Measurements from ENCODE around the gene UQCRHL. TPM values are rescaled to one million over a fixed set of nuclear protein-coding genes. Genes with fewer than 3 reads are reported as not detected.
"Not testable (repeated sequence)": the region's sequence is repeated elsewhere in the genome, so short reads cannot be mapped to it uniquely, and the experiment has no call there.

UQCRHL gene
- 5.2 TPM for polyA plus RNA-seq (2013, experiment 1 of 2)
- polyA plus RNA-seq (2013, experiment 2 of 2), result 7.3 TPM

- 96% methylated on average over 11 of the region's 11 CpGs for WGBS
- not testable (repeated sequence) for H3K4me3 ChIP-seq (ENCODE audit: low read length); H3K9me3 ChIP-seq (ENCODE audit: insufficient read depth, low read depth, low read length); H3K36me3 ChIP-seq (ENCODE audit: insufficient read depth, low read length); H3K27me3 ChIP-seq (ENCODE audit: insufficient read depth, low read length); H3K27ac ChIP-seq (ENCODE audit: low read depth, low read length); H3K4me1 ChIP-seq (ENCODE audit: insufficient read depth, low read length); H3K9ac ChIP-seq (ENCODE audit: low read depth, low read length)
Measured at GRCh38 chr1:15807549-15807948, at the start of gene UQCRHL. UQCRHL (minus strand) TSS chr1:15807649; CDS start chr1:15807649, 0 bp downstream.

DNA sequence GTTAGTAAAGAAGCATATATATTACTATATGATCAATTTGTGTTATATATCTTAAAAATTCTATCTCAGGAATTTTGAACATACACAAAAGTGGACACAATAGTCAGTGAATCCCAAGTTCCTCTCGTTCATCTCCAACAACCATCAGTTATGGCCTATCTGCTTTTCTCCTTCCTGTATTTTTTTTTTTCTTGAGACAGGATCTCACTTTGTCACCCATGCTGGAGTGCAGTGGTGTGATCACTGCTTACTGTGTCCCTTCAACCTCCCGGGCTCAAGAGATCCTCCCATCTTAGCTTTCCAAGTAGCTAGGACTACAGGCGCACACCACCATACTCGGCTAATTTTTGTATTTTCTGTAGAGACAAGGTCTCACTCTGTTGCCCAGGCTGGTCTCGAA lies 49.4 kb upstream of the UQCRHL start:
- Histone ChIP-seq H3K4me3 (ENCODE audit: low read length) (no peak overlapping the region), H3K9me3 (ENCODE audit: insufficient read depth, low read depth, low read length) (no peaks in the 10 kb centered on the region), H3K4me1 (ENCODE audit: insufficient read depth, low read length) (peaks cover 5% of the 10 kb centered on the region), H3K27ac (ENCODE audit: low read depth, low read length) (no peak overlapping the region), H3K36me3 (ENCODE audit: insufficient read depth, low read length) (0 out of 2 replicates have a peak, but pooled peaks cover 3% of the 10 kb centered on the region), H3K9ac (ENCODE audit: low read depth, low read length) (no peak overlapping the region), H3K27me3 (ENCODE audit: insufficient read depth, low read length) (no peaks in the 10 kb centered on the region)
- WGBS, result 96% methylated on average over 5 of the region's 5 CpGs

- H3K9me3 ChIP-seq (ENCODE audit: insufficient read depth, low read depth, low read length), result no peaks in the 10 kb centered on the region
- H3K27ac ChIP-seq (ENCODE audit: low read depth, low read length), result no peak overlapping the region
- WGBS, result 96% methylated on average over 3 of the region's 3 CpGs
- H3K27me3 ChIP-seq (ENCODE audit: insufficient read depth, low read length), result no peaks in the 10 kb centered on the region
- no peak overlapping the region for H3K4me3 ChIP-seq (ENCODE audit: low read length)
- peaks cover 21% of the 10 kb centered on the region for H3K4me1 ChIP-seq (ENCODE audit: insufficient read depth, low read length)
- no peak overlapping the region for H3K9ac ChIP-seq (ENCODE audit: low read depth, low read length)
- H3K36me3 ChIP-seq (ENCODE audit: insufficient read depth, low read length), result 0 out of 2 replicates have a peak, but pooled peaks cover 3% of the 10 kb centered on the region
Measured at GRCh38 chr1:15852828-15853302, 45.4 kb upstream of the UQCRHL start.

DNA sequence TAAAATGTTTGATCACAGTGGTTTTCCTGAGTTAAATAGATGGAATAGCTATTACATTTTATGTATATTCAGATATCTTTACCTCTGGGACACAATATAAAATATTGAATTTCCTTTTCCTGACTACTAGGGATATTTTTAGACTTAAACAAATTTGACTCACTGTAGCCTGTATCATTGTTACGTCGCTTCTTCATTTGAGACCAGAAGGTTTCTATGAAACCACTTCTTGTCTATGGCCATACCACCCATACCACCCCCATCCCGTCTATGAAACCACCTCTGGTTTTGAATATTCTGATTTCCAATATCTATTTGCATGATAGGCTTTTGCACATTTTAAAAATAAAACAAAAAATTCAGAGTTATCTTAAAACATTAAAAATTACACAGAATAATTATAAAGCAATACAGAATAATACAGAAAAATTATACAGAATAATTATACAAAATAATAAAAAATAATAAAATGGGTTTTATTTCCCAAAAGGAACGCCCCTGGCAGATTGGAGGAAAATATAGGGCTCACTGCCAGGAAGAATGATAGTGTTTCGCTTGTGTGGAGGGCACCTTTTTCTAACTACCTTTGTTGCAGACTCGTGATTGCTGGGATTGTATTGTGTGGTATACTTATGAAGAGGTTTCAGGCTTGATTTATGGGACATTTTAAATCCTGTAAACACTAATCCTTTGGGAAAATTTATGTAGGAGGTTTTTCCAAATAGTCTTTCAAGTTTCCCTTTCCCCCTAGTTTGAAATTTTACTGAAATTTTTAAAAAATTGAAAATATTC lies 44.8 kb upstream of the UQCRHL start:
- Histone ChIP-seq H3K27ac (ENCODE audit: low read depth, low read length) (no peak overlapping the region), H3K4me3 (ENCODE audit: low read length) (no peak overlapping the region), H3K4me1 (ENCODE audit: insufficient read depth, low read length) (peaks cover 21% of the 10 kb centered on the region), H3K36me3 (ENCODE audit: insufficient read depth, low read length) (0 out of 2 replicates have a peak, but pooled peaks cover 3% of the 10 kb centered on the region), H3K9me3 (ENCODE audit: insufficient read depth, low read depth, low read length) (no peaks in the 10 kb centered on the region), H3K9ac (ENCODE audit: low read depth, low read length) (no peak overlapping the region), H3K27me3 (ENCODE audit: insufficient read depth, low read length) (no peaks in the 10 kb centered on the region)
- WGBS, result 92% methylated on average over 6 of the region's 6 CpGs

DNA sequence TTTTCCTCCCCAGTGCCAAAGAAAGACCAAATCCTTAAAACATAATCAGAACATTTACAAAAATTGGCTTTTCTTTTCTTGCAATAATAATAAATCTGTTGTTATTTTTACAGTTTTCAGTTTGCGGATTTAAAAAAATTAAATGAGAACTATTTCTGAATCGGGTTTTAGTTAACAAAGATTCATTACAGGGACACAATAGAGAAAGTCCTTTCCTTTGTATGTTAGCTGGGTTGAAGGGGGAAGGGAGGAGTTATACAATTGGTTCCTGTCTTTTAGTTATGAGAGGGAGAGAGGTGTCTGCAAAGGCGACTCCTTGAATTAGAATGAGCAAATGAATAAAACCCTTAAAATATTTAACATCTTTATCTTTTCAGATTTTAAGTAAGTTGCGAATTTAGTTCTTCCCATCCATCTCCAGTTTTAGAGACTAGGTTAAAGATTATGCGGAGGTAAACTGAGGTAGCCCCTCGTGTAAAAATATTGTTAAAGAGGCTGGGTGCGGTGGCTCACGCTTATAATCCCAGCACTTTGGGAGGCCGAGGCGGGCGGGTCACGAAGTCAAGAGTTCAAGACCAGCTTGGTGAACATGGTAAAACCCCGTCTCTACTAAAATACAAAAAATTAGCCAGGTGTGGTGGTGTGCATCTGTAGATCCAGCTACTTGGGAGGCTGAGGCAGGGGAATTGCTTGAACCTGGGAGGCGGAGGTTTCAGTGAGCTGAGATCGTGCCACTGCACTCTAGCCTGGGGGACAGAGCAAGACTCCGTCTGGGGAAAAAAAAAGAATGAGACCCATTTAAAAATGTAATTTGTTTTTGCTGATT lies 44.0 kb upstream of the UQCRHL start:
- Histone ChIP-seq H3K27me3 (ENCODE audit: insufficient read depth, low read length) (no peaks in the 10 kb centered on the region), H3K9ac (ENCODE audit: low read depth, low read length) (peak overlapping the region; percentile 51; the same call in 1 of the 2 replicates), H3K4me1 (ENCODE audit: insufficient read depth, low read length) (peaks cover 21% of the 10 kb centered on the region), H3K27ac (ENCODE audit: low read depth, low read length) (peak overlapping the region; percentile 62), H3K36me3 (ENCODE audit: insufficient read depth, low read length) (no peaks in the 10 kb centered on the region), H3K9me3 (ENCODE audit: insufficient read depth, low read depth, low read length) (no peaks in the 10 kb centered on the region), H3K4me3 (ENCODE audit: low read length) (peak overlapping the region; percentile 83)
- WGBS, result 81% methylated on average over 14 of the region's 16 CpGs

DNA sequence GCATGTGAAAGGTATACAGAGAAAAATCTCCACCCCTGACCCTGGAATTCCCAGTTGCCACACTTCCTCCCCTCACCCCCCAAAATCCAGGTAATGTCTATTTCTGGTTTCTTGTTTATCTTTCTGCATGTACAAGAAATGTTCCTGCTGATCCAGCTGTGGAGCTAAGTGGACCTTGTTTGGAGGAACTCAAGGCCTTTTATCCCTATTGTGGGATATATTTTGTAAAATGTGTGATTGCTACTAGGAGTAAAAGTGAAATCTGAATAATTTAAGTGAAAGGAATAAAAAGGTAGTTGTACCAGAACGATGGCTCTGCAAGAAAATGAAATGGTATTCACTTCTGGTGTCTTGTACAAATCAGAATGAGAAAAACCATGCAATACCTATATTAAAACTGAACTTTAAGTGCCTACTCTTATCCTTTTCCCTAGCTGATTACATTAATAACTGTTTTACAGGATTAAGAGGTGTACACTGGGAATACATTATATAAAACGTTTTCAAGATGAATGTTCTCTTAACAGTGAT lies 43.1 kb upstream of the UQCRHL start:
- Histone ChIP-seq H3K4me1 (ENCODE audit: insufficient read depth, low read length) (peaks cover 21% of the 10 kb centered on the region), H3K36me3 (ENCODE audit: insufficient read depth, low read length) (no peaks in the 10 kb centered on the region), H3K4me3 (ENCODE audit: low read length) (peak overlapping the region; percentile 83), H3K9ac (ENCODE audit: low read depth, low read length) (peak overlapping the region; percentile 86; the same call in 1 of the 2 replicates), H3K27ac (ENCODE audit: low read depth, low read length) (peak overlapping the region; percentile 84; the same call in 1 of the 2 replicates), H3K9me3 (ENCODE audit: insufficient read depth, low read depth, low read length) (no peaks in the 10 kb centered on the region), H3K27me3 (ENCODE audit: insufficient read depth, low read length) (no peaks in the 10 kb centered on the region)
- WGBS, result 58% methylated on average over 1 of the region's 2 CpGs

GRCh38 chr1:15849775-15850324 lies 42.4 kb upstream of the UQCRHL start:
- Histone ChIP-seq H3K27ac (ENCODE audit: low read depth, low read length) (peak overlapping the region; percentile 84), H3K9ac (ENCODE audit: low read depth, low read length) (peak overlapping the region; percentile 86), H3K36me3 (ENCODE audit: insufficient read depth, low read length) (no peaks in the 10 kb centered on the region), H3K4me3 (ENCODE audit: low read length) (peak overlapping the region; percentile 83), H3K9me3 (ENCODE audit: insufficient read depth, low read depth, low read length) (no peaks in the 10 kb centered on the region), H3K4me1 (ENCODE audit: insufficient read depth, low read length) (peaks cover 21% of the 10 kb centered on the region), H3K27me3 (ENCODE audit: insufficient read depth, low read length) (no peaks in the 10 kb centered on the region)
- WGBS, result 1% methylated on average over 16 of the region's 16 CpGs

GRCh38 chr1:15848929-15849774 lies 41.7 kb upstream of the UQCRHL start:
- H3K36me3 ChIP-seq (ENCODE audit: insufficient read depth, low read length), result no peaks in the 10 kb centered on the region
- H3K9ac ChIP-seq (ENCODE audit: low read depth, low read length), result peak overlapping the region; percentile 86
- under 1% methylated on average over 40 of the region's 44 CpGs for WGBS
- H3K4me1 ChIP-seq (ENCODE audit: insufficient read depth, low read length), result peaks cover 21% of the 10 kb centered on the region
- no peaks in the 10 kb centered on the region for H3K9me3 ChIP-seq (ENCODE audit: insufficient read depth, low read depth, low read length)
- H3K27ac ChIP-seq (ENCODE audit: low read depth, low read length), result peak overlapping the region; percentile 84
- no peaks in the 10 kb centered on the region for H3K27me3 ChIP-seq (ENCODE audit: insufficient read depth, low read length)
- peak overlapping the region; percentile 83 for H3K4me3 ChIP-seq (ENCODE audit: low read length)

DNA sequence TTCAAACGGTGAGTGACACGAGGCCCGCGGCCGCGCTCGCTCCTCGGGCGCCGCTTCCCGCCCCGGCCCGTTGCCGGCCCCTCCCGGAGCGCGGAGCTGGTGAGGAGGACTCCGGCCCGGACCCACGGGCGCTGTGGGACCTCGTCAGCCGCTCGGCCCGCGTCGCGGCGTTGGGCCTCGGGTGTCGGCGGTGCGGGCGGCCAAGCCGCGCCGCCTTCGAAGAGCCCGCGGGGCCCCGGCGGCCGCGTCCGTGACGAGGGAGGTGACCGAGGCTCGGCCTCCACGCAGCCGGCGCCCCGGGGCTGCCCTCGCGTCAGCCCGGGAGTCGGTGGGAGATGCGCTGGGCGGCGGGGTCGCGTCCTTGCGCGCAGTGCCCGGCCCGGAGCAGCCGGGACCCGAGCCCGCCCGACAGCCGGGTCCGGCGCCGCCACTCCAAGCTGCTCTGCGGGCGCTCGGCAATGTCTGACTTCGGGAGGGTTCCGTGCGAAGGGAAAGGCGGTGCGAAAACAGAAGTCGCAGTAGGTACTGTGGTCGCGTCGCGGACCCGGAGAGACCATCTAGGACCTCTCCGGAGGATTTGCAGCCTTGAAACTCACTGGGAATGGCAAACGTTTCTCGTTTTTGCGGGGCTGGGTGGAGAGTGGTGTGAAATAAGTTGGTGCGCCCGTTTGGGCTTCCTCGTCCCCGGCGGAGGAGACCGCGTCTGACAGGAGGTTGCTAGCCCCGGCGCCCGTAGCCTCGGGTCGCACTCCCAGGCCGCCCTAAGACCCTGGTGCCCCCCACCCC lies 40.9 kb upstream of the UQCRHL start:
- Histone ChIP-seq H3K9ac (ENCODE audit: low read depth, low read length) (peak overlapping the region; percentile 86), H3K4me3 (ENCODE audit: low read length) (peak overlapping the region; percentile 83), H3K27ac (ENCODE audit: low read depth, low read length) (peak overlapping the region; percentile 40; the same call in 1 of the 2 replicates), H3K27me3 (ENCODE audit: insufficient read depth, low read length) (no peaks in the 10 kb centered on the region), H3K9me3 (ENCODE audit: insufficient read depth, low read depth, low read length) (no peaks in the 10 kb centered on the region), H3K36me3 (ENCODE audit: insufficient read depth, low read length) (no peaks in the 10 kb centered on the region), H3K4me1 (ENCODE audit: insufficient read depth, low read length) (peaks cover 21% of the 10 kb centered on the region)
- WGBS, result under 1% methylated on average over 104 of the region's 104 CpGs

- Histone ChIP-seq H3K9me3 (ENCODE audit: insufficient read depth, low read depth, low read length) (no peaks in the 10 kb centered on the region), H3K27me3 (ENCODE audit: insufficient read depth, low read length) (no peaks in the 10 kb centered on the region), H3K27ac (ENCODE audit: low read depth, low read length) (peak overlapping the region; percentile 40; the same call in 1 of the 2 replicates), H3K9ac (ENCODE audit: low read depth, low read length) (peak overlapping the region; percentile 86), H3K4me3 (ENCODE audit: low read length) (peak overlapping the region; percentile 83), H3K4me1 (ENCODE audit: insufficient read depth, low read length) (peaks cover 21% of the 10 kb centered on the region), H3K36me3 (ENCODE audit: insufficient read depth, low read length) (no peaks in the 10 kb centered on the region)
- WGBS, result under 1% methylated on average over 34 of the region's 34 CpGs
Measured at GRCh38 chr1:15847893-15848142, 40.4 kb upstream of the UQCRHL start.
